GM23248 (cell line): ENCODE data around the gene RNF144B. TPM values are rescaled to one million over a fixed set of nuclear protein-coding genes. Genes with fewer than 3 reads are reported as not detected.
"Not testable (repeated sequence)": the region's sequence is repeated elsewhere in the genome, so short reads cannot be mapped to it uniquely, and the experiment has no call there.

Experiments
- DNase-seq: peaks from one replicate; pipeline ENCODE4 v3.0.0-alpha.2; 2015
- H2AFZ ChIP-seq: fragments of 200-600 bp; sonication (generic); 2 replicates; pipeline ENCODE4 v1.6.1; 2016; ENCODE audit warnings: antibody characterized with exemption
- H3F3A ChIP-seq: fragments of 200-600 bp; sonication (generic); 2 replicates; pipeline ENCODE4 v1.6.1; 2016; ENCODE audit warnings: mild to moderate bottlenecking, antibody characterized with exemption, mixed run types; ENCODE audit not compliant: insufficient read depth
- H3K27ac ChIP-seq: fragments of 200-600 bp; sonication (generic); 2 replicates; pipeline ENCODE4 v1.5.1; 2016; ENCODE audit warnings: mild to moderate bottlenecking
- H3K27me3 ChIP-seq: fragments of 200-600 bp; sonication (generic); replicated peaks from 2 replicates; pipeline ENCODE4 v1.6.1; 2016; ENCODE audit warnings: mild to moderate bottlenecking; ENCODE audit not compliant: insufficient read depth
- H3K36me3 ChIP-seq: fragments of 200-600 bp; sonication (generic); 2 replicates; pipeline ENCODE4 v1.6.1; 2016; ENCODE audit warnings: low read depth, mild to moderate bottlenecking
- H3K4me1 ChIP-seq: fragments of 200-600 bp; sonication (generic); 2 replicates; pipeline ENCODE4 v1.6.1; 2016; ENCODE audit warnings: mild to moderate bottlenecking; ENCODE audit not compliant: insufficient read depth
- H3K4me2 ChIP-seq: fragments of 200-600 bp; sonication (generic); one replicate; pipeline ENCODE4 v1.6.1; 2016; ENCODE audit warnings: mild to moderate bottlenecking; ENCODE audit not compliant: unreplicated experiment
- H3K4me3 ChIP-seq: fragments of 200-600 bp; sonication (generic); 2 replicates; pipeline ENCODE4 v1.5.1; 2016; ENCODE audit warnings: mild to moderate bottlenecking
- H3K79me2 ChIP-seq: fragments of 200-600 bp; sonication (generic); 2 replicates; pipeline ENCODE4 v1.6.1; 2016; ENCODE audit warnings: mild to moderate bottlenecking; ENCODE audit not compliant: insufficient read depth
- H3K9ac ChIP-seq: fragments of 200-600 bp; sonication (generic); 2 replicates; pipeline ENCODE4 v1.6.1; 2016; ENCODE audit warnings: mild to moderate bottlenecking
- H3K9me2 ChIP-seq: fragments of 200-600 bp; sonication (generic); 2 replicates; pipeline ENCODE4 v1.6.1; 2016; ENCODE audit warnings: mixed run types, mild to moderate bottlenecking, moderate library complexity; ENCODE audit not compliant: insufficient read depth
- H3K9me3 ChIP-seq: fragments of 200-600 bp; sonication (generic); one replicate; pipeline ENCODE4 v1.6.1; 2017; ENCODE audit warnings: low read depth
- H4K20me1 ChIP-seq: fragments of 200-600 bp; sonication (generic); 2 replicates; pipeline ENCODE4 v1.6.0; 2016; ENCODE audit not compliant: insufficient read depth
- EZH2 ChIP-seq: fragments of 200-600 bp; sonication (generic); IDR thresholded peaks from 2 replicates; pipeline ENCODE4 v1.6.1; 2018; ENCODE audit warnings: antibody characterized with exemption, mild to moderate bottlenecking; ENCODE audit not compliant: insufficient read depth, poor library complexity, severe bottlenecking
- EZH2phosphoT487 ChIP-seq: fragments of 200-600 bp; sonication (generic); IDR thresholded peaks from 2 replicates; pipeline ENCODE4 v1.6.1; 2018; ENCODE audit warnings: antibody characterized with exemption, moderate library complexity, mild to moderate bottlenecking, low read depth; ENCODE audit not compliant: insufficient read depth
- WGBS, 2 experiments: methylation state at CpG; one replicate each; pipeline ENCODE4 v1.1.6; 2015 to 2017; ENCODE audit warnings: low lambda C conversion rate in 2 of 2, low coverage in 1 of 2; ENCODE audit errors: missing lambda C conversion rate in 2 of 2; 5-methylcytosine and 5-hydroxymethylcytosine counted together
- in situ Hi-C: fragments of 300-500 bp; cut with MboI; formaldehyde crosslinking; loops from 2 replicates; pipeline ENCODE4 v1.15.0; 2020
- polyA plus RNA-seq: library from polyadenylated mRNA; unstranded; fragments of >200 nt; fragmentation: Nextera tagmentation; extraction: Ambion mirVana; gene quantifications from 2 replicates; pipeline ENCODE4 v1.2.1, GENCODE V29; 2016
- total RNA-seq: library from RNA; depleted of rRNA; stranded (reverse); fragments of >200 nt; shearing (Covaris generic); gene quantifications from 2 replicates; pipeline ENCODE4 v1.2.3, GENCODE V29; 2014

Gene RNF144B
- total and polyA plus RNA-seq, 2 experiments from 2014 or later = 2.6 to 3.5 TPM

GRCh38 chr6:18395177-18395855 lies 8.2 kb downstream of the RNF144B start:
- DNase-seq = no peak
- Histone ChIP-seq H3K9me3 (no peaks in the 10 kb centered on the region), H3K4me2 (peak overlapping the region; percentile 54), H3K9ac (no peak overlapping the region), H3K9me2 (no peaks in the 10 kb centered on the region), H3K79me2 (no peaks in the 10 kb centered on the region), H3K27me3 (no peaks in the 10 kb centered on the region), H3K4me3 (peak overlapping the region; percentile 26; the same call in 1 of the 2 replicates), H3K27ac (no peak overlapping the region), H3K36me3 (no peaks in the 10 kb centered on the region; the same call in 1 of the 2 replicates), H3F3A (peaks cover 9% of the 10 kb centered on the region), H4K20me1 (no peaks in the 10 kb centered on the region), H3K4me1 (peaks cover 24% of the 10 kb centered on the region), H2AFZ (no peak overlapping the region)
- in situ Hi-C loops = no loop called here
- TF ChIP-seq EZH2phosphoT487 = no peak
- no peak for TF ChIP-seq EZH2
- 46 to 54% methylated on average over 2 of the region's 2 CpGs for WGBS, 2 experiments

- Histone ChIP-seq H3K9ac (no peak overlapping the region), H3K4me2 (peak overlapping the region; percentile 54), H3K9me3 (no peaks in the 10 kb centered on the region), H3K4me3 (0 out of 2 replicates have a peak overlapping the region, but pooled peaks have one; percentile 26), H3K9me2 (no peaks in the 10 kb centered on the region), H3K4me1 (peaks cover 22% of the 10 kb centered on the region), H4K20me1 (no peaks in the 10 kb centered on the region), H3K36me3 (no peaks in the 10 kb centered on the region; the same call in 1 of the 2 replicates), H3K79me2 (no peaks in the 10 kb centered on the region), H3F3A (peaks cover 4% of the 10 kb centered on the region), H2AFZ (no peak overlapping the region), H3K27ac (no peak overlapping the region), H3K27me3 (no peaks in the 10 kb centered on the region)
- in situ Hi-C loops = no loop called here
- TF ChIP-seq EZH2phosphoT487 (no peak), EZH2 (no peak)
- DNase-seq = peak; percentile 26
- 69 to 73% methylated on average over 1 of the region's 1 CpG for WGBS, 2 experiments
These were observed 8.7 kb downstream of the RNF144B start for GRCh38 chr6:18395856-18396197.

GRCh38 chr6:18397701-18398100 lies 10.6 kb downstream of the RNF144B start:
- Histone ChIP-seq H3K27me3 (no peaks in the 10 kb centered on the region), H4K20me1 (no peaks in the 10 kb centered on the region), H3K79me2 (no peaks in the 10 kb centered on the region), H3K4me3 (no peak overlapping the region), H3K9me2 (no peaks in the 10 kb centered on the region), H2AFZ (no peak overlapping the region), H3K4me1 (peaks cover 27% of the 10 kb centered on the region), H3K36me3 (no peaks in the 10 kb centered on the region; the same call in 1 of the 2 replicates), H3K4me2 (no peak overlapping the region), H3F3A (0 out of 2 replicates have a peak, but pooled peaks cover 4% of the 10 kb centered on the region), H3K9ac (no peak overlapping the region), H3K9me3 (no peaks in the 10 kb centered on the region), H3K27ac (no peak overlapping the region)
- TF ChIP-seq EZH2phosphoT487 (no peak), EZH2 (no peak)
- WGBS, 2 experiments = 81 to 82% methylated on average over 6 of the region's 6 CpGs
- DNase-seq = no peak
- in situ Hi-C loops = no loop called here

GRCh38 chr6:18398225-18398624 lies 11.1 kb downstream of the RNF144B start:
- H3K9me3 ChIP-seq, DNase-seq, H3K79me2 ChIP-seq, H3K9ac ChIP-seq, H3K27ac ChIP-seq, H3K36me3 ChIP-seq, H4K20me1 ChIP-seq, H3K27me3 ChIP-seq, H3F3A ChIP-seq, H3K9me2 ChIP-seq, in situ Hi-C loops, H2AFZ ChIP-seq, H3K4me3 ChIP-seq, H3K4me2 ChIP-seq: not testable (repeated sequence)
- H3K4me1 ChIP-seq = peaks cover 27% of the 10 kb centered on the region
- WGBS, 2 experiments = 60 to 70% methylated on average over 4 of the region's 4 CpGs
